ENCODE measurements around the gene APEH. TPM values are rescaled to one million over a fixed set of nuclear protein-coding genes. Genes with fewer than 3 reads are reported as not detected.
A peak's percentile ranks its signal among the peaks of the same experiment; 100 is the strongest.

Gene APEH
- total and polyA plus RNA-seq, 2 of the 13 experiments (the other 11 are each of a cell fraction or from before 2014, with no cell fraction given): 116 to 130 TPM

GRCh38 chr3:49723628-49724551, 49.7 kb downstream of the APEH start, which contains the start of gene GMPPB (continued):
- TF ChIP-seq DZIP1 (CRISPR knock-in tag; IDR thresholded peaks at IDR 0.05): no peak
- no peak for TF ChIP-seq PBX2 (CRISPR knock-in tag; IDR thresholded peaks at IDR 0.05)
- TF ChIP-seq ZNF382 (CRISPR knock-in tag; IDR thresholded peaks at IDR 0.05; ENCODE audit: borderline replicate concordance): no peak
- TF ChIP-seq ZNF841 (CRISPR knock-in tag; IDR thresholded peaks at IDR 0.05; ENCODE audit: borderline replicate concordance): no peak
- TF ChIP-seq ZNF674 (CRISPR knock-in tag; IDR thresholded peaks at IDR 0.05; ENCODE audit: low read depth): no peak
- TF ChIP-seq CENPX (CRISPR knock-in tag; IDR thresholded peaks at IDR 0.05): no peak
- no peak for TF ChIP-seq IKZF5 (CRISPR knock-in tag; IDR thresholded peaks at IDR 0.05)
- TF ChIP-seq HOMEZ (CRISPR knock-in tag; IDR thresholded peaks at IDR 0.05; ENCODE audit: low read depth): no peak
- peak; percentile 78 for TF ChIP-seq ZNF543 (CRISPR knock-in tag; IDR thresholded peaks at IDR 0.05)
- no peak for TF ChIP-seq ZBTB46 (CRISPR knock-in tag; IDR thresholded peaks at IDR 0.05; ENCODE audit: borderline replicate concordance)
- no peak; the same call in 1 of the 2 replicates for TF ChIP-seq RXRB (CRISPR knock-in tag; IDR thresholded peaks at IDR 0.05; ENCODE audit: borderline replicate concordance)
- TF ChIP-seq ZSCAN31 (CRISPR knock-in tag; IDR thresholded peaks at IDR 0.05; ENCODE audit: low read depth): 0 out of 2 replicates have a peak, but pooled peaks have one; percentile 43
- TF ChIP-seq RFX1 (IDR thresholded peaks at IDR 0.05): peak; percentile 91
- no peak for TF ChIP-seq NFE2 (CRISPR knock-in tag; IDR thresholded peaks at IDR 0.05)
- no peak for TF ChIP-seq ATF7 (IDR thresholded peaks at IDR 0.05)
- TF ChIP-seq ATF7 (CRISPR knock-in tag; IDR thresholded peaks at IDR 0.05): 0 out of 2 replicates have a peak, but pooled peaks have one; percentile 53
- no peak for TF ChIP-seq PLSCR1 (CRISPR knock-in tag; IDR thresholded peaks at IDR 0.05; ENCODE audit: borderline replicate concordance)
- no peak for TF ChIP-seq ZNF598 (CRISPR knock-in tag; IDR thresholded peaks at IDR 0.05; ENCODE audit: borderline replicate concordance)
